SK-N-SH (cell line): Measurements from ENCODE around the gene CRMP1. TPM values are rescaled to one million over a fixed set of nuclear protein-coding genes. Genes with fewer than 3 reads are reported as not detected.
A peak's percentile ranks its signal among the peaks of the same experiment; 100 is the strongest.

Source experiments
- CTCF ChIA-PET: fragments of 300-600, 350-600 bp; formaldehyde crosslinking; extraction: SDS; loops from one replicate; lab custom pipeline; 2021; lab: Yijun Ruan, JAX
- POLR2A ChIA-PET: fragments of 350-600 bp; sonication (Branson Sonifier 250); formaldehyde crosslinking; extraction: SDS; loops from one replicate; lab custom pipeline; 2020; ENCODE audit warnings: antibody characterized with exemption, inconsistent platforms; lab: Yijun Ruan, JAX
- DNase-seq: peaks from one replicate; pipeline ENCODE4 v3.0.0; 2012
- H2AFZ ChIP-seq: fragments of 200-600 bp; sonication (generic); 2 replicates; pipeline ENCODE4 v1.8.1; 2016; ENCODE audit warnings: antibody characterized with exemption, mild to moderate bottlenecking, low read depth
- H3F3A ChIP-seq: fragments of 200-600 bp; sonication (generic); replicated peaks from 2 replicates; pipeline ENCODE3; 2016; ENCODE audit warnings: antibody characterized with exemption, mild to moderate bottlenecking; ENCODE audit not compliant: insufficient read depth
- H3K27ac ChIP-seq, 2 experiments: fragments of 200-500 bp in 1 of 2; fragments of 200-600 bp in 1 of 2; sonication (Bioruptor generic) in 1 of 2; sonication (generic), shearing (Covaris generic) in 1 of 2; 2 replicates each; pipeline versions ENCODE4 v1.5.1 to v1.6.1; 2014 to 2016; ENCODE audit warnings: low read depth in 2 of 2, inconsistent platforms in 1 of 2, low read length in 1 of 2, mild to moderate bottlenecking in 1 of 2, mixed read lengths in 1 of 2
- H3K27me3 ChIP-seq: fragments of 200-600 bp; sonication (generic), shearing (Covaris generic); 2 replicates; pipeline ENCODE4 v1.6.1; 2016; ENCODE audit warnings: mixed run types; ENCODE audit not compliant: insufficient read depth
- H3K36me3 ChIP-seq, 2 experiments: fragments of 200-500 bp in 1 of 2; fragments of 200-600 bp in 1 of 2; sonication (Bioruptor generic) in 1 of 2; sonication (generic) in 1 of 2; replicated peaks in 1 of 2; 2 replicates each; pipeline versions ENCODE3 to v1.5.1; 2014 to 2016; ENCODE audit warnings: low read length in 1 of 2, mild to moderate bottlenecking in 1 of 2; ENCODE audit not compliant: insufficient read depth in 2 of 2, control insufficient read depth in 1 of 2
- H3K4me1 ChIP-seq, 2 experiments: fragments of 200-500 bp in 1 of 2; fragments of 200-600 bp in 1 of 2; sonication (Bioruptor generic) in 1 of 2; sonication (generic), shearing (Covaris generic) in 1 of 2; 2 replicates each; pipeline versions ENCODE4 v1.5.1 to v1.6.1; 2014 to 2016; ENCODE audit warnings: low read depth in 1 of 2, low read length in 1 of 2, mixed run types in 1 of 2; ENCODE audit not compliant: insufficient read depth in 2 of 2, control insufficient read depth in 1 of 2
- H3K4me2 ChIP-seq: fragments of 200-600 bp; sonication (generic), shearing (Covaris generic); 2 replicates; pipeline ENCODE4 v1.6.1; 2017; ENCODE audit warnings: mixed run types
- H3K4me3 ChIP-seq, 2 experiments: fragments of 200-500 bp in 1 of 2; fragments of 200-600 bp in 1 of 2; sonication (Bioruptor generic) in 1 of 2; sonication (generic), shearing (Covaris generic) in 1 of 2; 2 replicates each; pipeline versions ENCODE4 v1.5.1 to v1.8.1; 2014 to 2016; ENCODE audit warnings: low read depth in 2 of 2, inconsistent platforms in 1 of 2, low read length in 1 of 2, mild to moderate bottlenecking in 1 of 2, mixed read lengths in 1 of 2, moderate library complexity in 1 of 2
- H3K79me2 ChIP-seq: fragments of 200-600 bp; sonication (generic); 2 replicates; pipeline ENCODE4 v1.8.1; 2017; ENCODE audit warnings: mild to moderate bottlenecking; ENCODE audit not compliant: insufficient read depth
- H3K9ac ChIP-seq: fragments of 200-600 bp; sonication (generic); 2 replicates; pipeline ENCODE4 v1.6.1; 2017; ENCODE audit warnings: mixed run types
- H3K9me2 ChIP-seq: fragments of 200-600 bp; sonication (generic); 2 replicates; pipeline ENCODE4 v1.6.1; 2017; ENCODE audit warnings: mixed run types
- H3K9me3 ChIP-seq: fragments of 200-600 bp; sonication (generic); 2 replicates; pipeline ENCODE4 v1.6.1; 2017; ENCODE audit warnings: mixed run types, mild to moderate bottlenecking, moderate library complexity
- H4K20me1 ChIP-seq: fragments of 200-600 bp; sonication (generic); 2 replicates; pipeline ENCODE4 v1.6.1; 2017; ENCODE audit warnings: mild to moderate bottlenecking, mixed run types; ENCODE audit not compliant: insufficient read depth
- CHD2 ChIP-seq: fragments of 150-350 bp; IDR thresholded peaks from 2 replicates; pipeline ENCODE4 v1.6.1; 2018; ENCODE audit warnings: low read length; ENCODE audit not compliant: partially characterized antibody
- EZH2phosphoT487 ChIP-seq: fragments of 200-600 bp; sonication (generic); IDR thresholded peaks from 2 replicates; pipeline ENCODE4 v1.6.1; 2017; ENCODE audit warnings: low read depth, mixed run types, mild to moderate bottlenecking, antibody characterized with exemption, moderate library complexity, borderline replicate concordance
- IRF3 ChIP-seq: fragments of 150-350 bp; IDR thresholded peaks from 2 replicates; pipeline ENCODE4 v1.6.1; 2016; ENCODE audit warnings: mild to moderate bottlenecking, low read depth, low read length
- JUND ChIP-seq: IDR thresholded peaks from 2 replicates; pipeline ENCODE4 v1.4.0; 2012
- MXI1 ChIP-seq: IDR thresholded peaks from 2 replicates; pipeline ENCODE4 v1.6.1; 2012; ENCODE audit warnings: mild to moderate bottlenecking, low read depth, low read length, improper control_type of control experiment
- NRF1 ChIP-seq: IDR thresholded peaks from 2 replicates; pipeline ENCODE4 v1.6.1; 2012; ENCODE audit warnings: low read depth, mild to moderate bottlenecking, low read length
- POLR2AphosphoS5 ChIP-seq: IDR thresholded peaks from 2 replicates; pipeline ENCODE4 v1.6.1; 2012; ENCODE audit warnings: low read depth, low read length
- RAD21 ChIP-seq: IDR thresholded peaks from 2 replicates; pipeline ENCODE4 v1.6.1; 2012; ENCODE audit warnings: mild to moderate bottlenecking, low read length
- RCOR1 ChIP-seq: fragments of 150-350 bp; IDR thresholded peaks from 2 replicates; pipeline ENCODE4 v1.6.1; 2017; ENCODE audit warnings: antibody characterized with exemption, low read length
- RXRA ChIP-seq: IDR thresholded peaks from 2 replicates; pipeline ENCODE4 v1.4.0; 2012; ENCODE audit warnings: low read depth, mild to moderate bottlenecking, borderline replicate concordance
- TAF1 ChIP-seq: IDR thresholded peaks from 2 replicates; pipeline ENCODE4 v1.6.1; 2012; ENCODE audit warnings: low read depth, mild to moderate bottlenecking, low read length, moderate library complexity, borderline replicate concordance
- YY1 ChIP-seq: IDR thresholded peaks from 2 replicates; pipeline ENCODE4 v1.4.0; 2012; ENCODE audit warnings: low read depth, mild to moderate bottlenecking
- WGBS: methylation state at CpG from one replicate; pipeline ENCODE4 v1.1.6; 2017; ENCODE audit warnings: low lambda C conversion rate; 5-methylcytosine and 5-hydroxymethylcytosine counted together
- polyA plus RNA-seq, 3 experiments: library from polyadenylated mRNA; depleted of rRNA; stranded (reverse); fragments of >200 nt; gene quantifications; 2 replicates each; pipeline ENCODE4 v1.2.3, GENCODE V29; 2012
- TF ChIP-seq, protein P1 (sequence below): IDR thresholded peaks from 2 replicates; pipeline ENCODE4 v1.4.0; 2012; ENCODE audit warnings: low read depth, borderline replicate concordance

Gene CRMP1
- polyA plus RNA-seq, 1 of the 3 experiments (the other 2 are of a cell fraction): 3.4 TPM

DNA sequence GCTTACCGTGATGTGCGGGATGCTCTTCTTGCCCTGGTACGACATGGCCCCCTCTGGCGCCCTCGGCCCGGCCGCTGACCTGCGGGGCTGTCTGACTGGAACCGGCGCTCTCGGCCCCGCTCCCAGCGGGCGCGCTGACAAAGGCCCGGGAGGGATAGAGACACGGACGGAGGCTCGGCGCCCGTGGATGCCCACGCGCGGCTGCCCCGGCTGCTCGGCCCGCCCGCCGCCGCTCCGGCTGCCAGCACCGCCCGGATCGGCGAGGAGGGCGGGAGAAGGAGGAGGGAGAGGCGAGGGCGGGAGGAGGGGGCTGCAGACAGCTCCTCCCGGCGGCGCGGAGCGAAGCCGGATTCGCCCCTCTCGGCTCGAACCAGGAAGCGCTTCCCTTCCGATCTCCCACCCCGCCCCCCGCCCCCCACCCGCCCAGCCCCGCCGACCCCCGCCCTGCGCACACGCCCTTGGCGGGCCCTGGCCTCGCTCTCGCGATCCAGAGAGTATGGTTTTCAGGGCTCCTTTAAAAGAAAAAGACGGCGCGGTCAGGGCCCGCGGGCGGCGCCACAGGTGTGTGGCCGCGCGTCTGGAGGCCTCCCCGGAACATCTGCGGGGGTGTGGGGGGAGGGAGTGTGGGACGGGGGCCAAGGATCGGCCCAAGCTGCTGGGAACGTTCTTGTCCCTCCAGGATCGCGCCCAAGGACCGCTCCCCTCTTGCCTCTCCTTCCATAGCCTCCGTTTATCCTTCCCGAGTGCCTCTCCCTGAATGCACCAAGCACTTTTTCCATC, 4.5 kb downstream of the CRMP1 start:
- Histone ChIP-seq H4K20me1 (no peaks in the 10 kb centered on the region), H3K4me2 (peak overlapping the region; percentile 68), H3K4me1 (peaks cover 0 to 45% of the 10 kb centered on the region in 2 experiments; a peak in 1 of 4 replicates), H3K4me3 (peak overlapping the region; percentile 48 to 58), H3K9me2 (no peaks in the 10 kb centered on the region), H3K27ac (peak overlapping the region in 1 of 2 experiments; percentile 92; a peak in 2 of 4 replicates), H2AFZ (no peak overlapping the region), H3K9me3 (no peaks in the 10 kb centered on the region), H3K36me3 (no peaks in the 10 kb centered on the region), H3K27me3 (peaks cover 25% of the 10 kb centered on the region; the same call in 1 of the 2 replicates), H3K9ac (no peak overlapping the region), H3K79me2 (no peaks in the 10 kb centered on the region), H3F3A (no peaks in the 10 kb centered on the region)
- TF ChIP-seq RXRA (no peak), MXI1 (peak; percentile 49; the same call in 1 of the 2 replicates)
- 4% methylated on average over 15 of the region's 81 CpGs for WGBS
- DNase-seq: peak; percentile 92
- POLR2A ChIA-PET: interaction anchor here (1.0 kb wide), 1 partner anchor 86 kb away, joined by 3 read pairs; no protein-coding TSS in a partner anchor
- CTCF ChIA-PET: interaction anchor here (1.4 kb wide), 1 partner anchor 92 kb away, joined by 4 read pairs; no protein-coding TSS in a partner anchor

DNA sequence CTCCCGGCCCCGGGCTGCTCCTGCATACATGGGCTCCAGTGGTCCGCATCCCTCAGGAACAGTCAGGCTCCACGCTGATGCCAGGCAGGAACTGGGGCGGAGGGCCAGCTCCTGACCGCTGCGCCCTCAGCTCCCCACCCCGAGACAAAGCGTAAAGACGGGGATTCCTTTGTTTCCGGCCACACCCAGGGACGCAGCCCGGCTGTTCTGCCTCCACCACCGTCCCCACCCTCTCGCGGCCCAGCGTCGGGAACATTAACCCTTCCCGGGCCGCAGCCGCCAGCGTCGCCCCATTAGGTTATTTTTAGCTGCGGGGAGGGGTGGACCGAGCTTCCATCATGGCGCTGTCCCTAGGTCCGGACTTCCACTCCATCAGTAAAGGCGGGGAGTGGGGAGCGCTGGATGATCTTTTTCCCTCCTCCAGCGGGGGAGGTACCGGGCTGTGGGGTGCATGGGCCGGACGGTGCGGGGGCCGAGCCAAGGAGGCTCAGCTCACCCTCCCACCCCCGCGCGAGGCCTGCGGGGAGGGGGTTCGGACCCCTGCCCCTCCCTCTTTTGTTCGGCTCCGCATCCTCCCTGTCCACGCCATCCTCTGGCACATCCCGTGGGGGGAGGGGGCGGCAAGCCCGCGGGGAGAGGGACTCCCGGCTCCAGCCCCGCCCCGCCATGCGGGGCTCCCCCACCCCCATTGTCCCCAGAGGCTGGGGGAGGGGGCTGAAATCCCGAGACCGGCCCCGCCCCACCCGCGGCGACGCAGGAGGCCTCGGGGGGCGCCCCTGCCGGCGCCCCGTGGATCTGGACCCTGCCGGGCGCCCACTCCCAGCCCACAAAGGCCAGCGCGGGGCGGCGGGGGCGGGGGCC, 5.3 kb downstream of the CRMP1 start:
- H3K9ac ChIP-seq: no peak overlapping the region
- peaks cover 0 to 42% of the 10 kb centered on the region in 2 experiments; a peak in 1 of 4 replicates for H3K4me1 ChIP-seq
- H3K36me3 ChIP-seq: no peaks in the 10 kb centered on the region
- H4K20me1 ChIP-seq: no peaks in the 10 kb centered on the region
- H3K9me3 ChIP-seq: no peaks in the 10 kb centered on the region
- H3K27me3 ChIP-seq: peaks cover 24% of the 10 kb centered on the region; the same call in 1 of the 2 replicates
- H3K4me2 ChIP-seq: peak overlapping the region; percentile 68
- no peaks in the 10 kb centered on the region for H3F3A ChIP-seq
- POLR2A ChIA-PET: interaction anchor here (0.6 to 1.0 kb wide), 3 partner anchors 18 to 312 kb away, joined by 3 read pairs; no protein-coding TSS in a partner anchor
- no peaks in the 10 kb centered on the region for H3K79me2 ChIP-seq
- H3K27ac ChIP-seq: peak overlapping the region in 1 of 2 experiments; percentile 88; a peak in 2 of 4 replicates
- CTCF ChIA-PET: interaction anchor here (0.7 to 1.9 kb wide), 5 partner anchors 10 to 136 kb away, joined by 3 to 6 read pairs (median 3); no protein-coding TSS in a partner anchor
- WGBS: 6% methylated on average over 20 of the region's 70 CpGs
- TF ChIP-seq RAD21: no peak
- no peak for TF ChIP-seq NRF1
- TF ChIP-seq CHD2: peak; percentile 54
- no peak for TF ChIP-seq JUND
- peak; percentile 36; the same call in 1 of the 2 replicates for TF ChIP-seq MXI1
- no peaks in the 10 kb centered on the region for H3K9me2 ChIP-seq
- peak; percentile 84 for DNase-seq
- H3K4me3 ChIP-seq: peak overlapping the region; percentile 48 to 58
- H2AFZ ChIP-seq: no peak overlapping the region

DNA sequence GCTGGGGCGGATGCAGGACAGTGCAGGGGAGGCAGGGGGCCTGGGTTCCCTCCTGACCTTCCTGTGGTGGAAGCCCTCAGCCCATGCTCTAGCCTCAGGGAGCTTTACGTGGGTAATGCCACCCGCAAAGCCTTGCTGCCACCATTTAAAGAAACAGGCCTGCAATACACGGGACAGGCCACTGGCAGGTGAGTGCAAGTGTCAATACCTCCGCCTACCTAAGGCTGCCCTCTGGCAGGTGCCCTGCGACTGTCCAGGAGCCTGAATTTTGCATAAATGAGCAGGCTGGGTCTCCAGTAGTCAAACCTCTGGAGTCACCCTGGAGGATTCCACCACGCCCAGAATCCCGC, 5.9 kb downstream of the CRMP1 start:
- no peaks in the 10 kb centered on the region for H3K9me3 ChIP-seq
- H4K20me1 ChIP-seq: no peaks in the 10 kb centered on the region
- POLR2A ChIA-PET: interaction anchor here (0.6 to 1.0 kb wide), 2 partner anchors 17 to 312 kb away, joined by 3 read pairs; no protein-coding TSS in a partner anchor
- DNase-seq: no peak
- no peaks in the 10 kb centered on the region for H3F3A ChIP-seq
- H3K27ac ChIP-seq: peak overlapping the region in 1 of 2 experiments; percentile 88; a peak in 1 of 4 replicates
- CTCF ChIA-PET: interaction anchor here (0.7 to 1.9 kb wide), 5 partner anchors 10 to 111 kb away, joined by 3 to 6 read pairs (median 4); no protein-coding TSS in a partner anchor
- H3K79me2 ChIP-seq: no peaks in the 10 kb centered on the region
- H3K9me2 ChIP-seq: no peaks in the 10 kb centered on the region
- WGBS: 30% methylated on average over 6 of the region's 8 CpGs
- H3K27me3 ChIP-seq: peaks cover 21% of the 10 kb centered on the region; the same call in 1 of the 2 replicates
- no peak overlapping the region for H2AFZ ChIP-seq
- H3K4me1 ChIP-seq: peaks cover 0 to 42% of the 10 kb centered on the region in 2 experiments; a peak in 1 of 4 replicates
- H3K4me3 ChIP-seq: peak overlapping the region; percentile 48 to 58
- peak overlapping the region; percentile 68 for H3K4me2 ChIP-seq
- H3K9ac ChIP-seq: no peak overlapping the region
- no peaks in the 10 kb centered on the region for H3K36me3 ChIP-seq
- TF ChIP-seq CHD2 (no peak), YY1 (no peak), POLR2AphosphoS5 (no peak), NRF1 (no peak), TAF1 (no peak), IRF3 (no peak), RCOR1 (no peak), JUND (no peak), EZH2phosphoT487 (no peak)
- TF ChIP-seq, protein P1, sequence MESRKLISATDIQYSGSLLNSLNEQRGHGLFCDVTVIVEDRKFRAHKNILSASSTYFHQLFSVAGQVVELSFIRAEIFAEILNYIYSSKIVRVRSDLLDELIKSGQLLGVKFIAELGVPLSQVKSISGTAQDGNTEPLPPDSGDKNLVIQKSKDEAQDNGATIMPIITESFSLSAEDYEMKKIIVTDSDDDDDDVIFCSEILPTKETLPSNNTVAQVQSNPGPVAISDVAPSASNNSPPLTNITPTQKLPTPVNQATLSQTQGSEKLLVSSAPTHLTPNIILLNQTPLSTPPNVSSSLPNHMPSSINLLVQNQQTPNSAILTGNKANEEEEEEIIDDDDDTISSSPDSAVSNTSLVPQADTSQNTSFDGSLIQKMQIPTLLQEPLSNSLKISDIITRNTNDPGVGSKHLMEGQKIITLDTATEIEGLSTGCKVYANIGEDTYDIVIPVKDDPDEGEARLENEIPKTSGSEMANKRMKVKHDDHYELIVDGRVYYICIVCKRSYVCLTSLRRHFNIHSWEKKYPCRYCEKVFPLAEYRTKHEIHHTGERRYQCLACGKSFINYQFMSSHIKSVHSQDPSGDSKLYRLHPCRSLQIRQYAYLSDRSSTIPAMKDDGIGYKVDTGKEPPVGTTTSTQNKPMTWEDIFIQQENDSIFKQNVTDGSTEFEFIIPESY: no peak
